HG03520 (cell line): ENCODE data around the gene TRNP1.
"Not testable (repeated sequence)": the region's sequence is repeated elsewhere in the genome, so short reads cannot be mapped to it uniquely, and the experiment has no call there.

ENCODE experiments used
- ATAC-seq: cut with Tn5 transposase; IDR thresholded peaks from one replicate; pipeline ENCODE4 v1.9.1; 2021; ENCODE audit warnings: mild to moderate bottlenecking, moderate library complexity; ENCODE audit not compliant: unreplicated experiment

TRNP1 gene

DNA sequence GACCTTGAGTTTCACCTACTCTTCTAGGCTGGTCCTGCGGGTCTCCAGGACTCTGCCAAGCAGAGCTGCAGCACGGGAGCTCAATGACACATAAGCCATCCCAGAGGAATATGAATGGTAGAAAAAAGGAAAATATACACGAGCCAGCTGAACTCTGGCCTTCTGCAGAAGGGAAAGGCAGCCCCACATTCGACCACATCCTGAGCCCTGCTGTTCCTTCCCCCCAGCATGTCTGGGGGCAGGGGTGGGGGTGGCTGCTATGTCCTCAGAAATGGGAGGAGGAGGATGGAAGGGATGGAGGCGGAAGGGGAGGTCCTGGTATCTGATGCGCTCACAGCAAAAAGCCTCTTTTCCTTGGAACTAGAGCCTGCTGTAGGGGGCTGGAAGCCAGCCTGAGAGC is 21.1 kb upstream of the TRNP1 start:
- ATAC-seq: no peak

DNA sequence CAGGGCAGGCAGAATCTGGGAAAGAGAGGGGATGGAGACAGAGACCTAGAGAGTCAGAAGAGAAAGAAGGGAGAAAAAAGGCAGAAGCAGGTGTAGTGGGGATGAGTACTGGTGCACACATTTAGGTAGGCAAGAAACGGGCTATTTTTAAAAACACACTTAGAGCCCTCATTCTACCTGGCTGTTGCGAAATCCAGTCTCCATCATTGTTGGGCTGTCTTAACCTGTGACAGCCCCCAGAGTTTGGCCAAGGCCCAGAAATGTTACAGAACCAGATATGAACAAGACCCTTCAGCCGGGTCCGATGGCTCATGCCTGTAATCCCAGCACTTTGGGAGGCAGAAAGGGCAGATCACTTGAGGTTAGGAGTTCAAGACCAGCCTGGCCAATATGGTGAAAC is 20.7 kb upstream of the TRNP1 start:
- no peak for ATAC-seq

DNA sequence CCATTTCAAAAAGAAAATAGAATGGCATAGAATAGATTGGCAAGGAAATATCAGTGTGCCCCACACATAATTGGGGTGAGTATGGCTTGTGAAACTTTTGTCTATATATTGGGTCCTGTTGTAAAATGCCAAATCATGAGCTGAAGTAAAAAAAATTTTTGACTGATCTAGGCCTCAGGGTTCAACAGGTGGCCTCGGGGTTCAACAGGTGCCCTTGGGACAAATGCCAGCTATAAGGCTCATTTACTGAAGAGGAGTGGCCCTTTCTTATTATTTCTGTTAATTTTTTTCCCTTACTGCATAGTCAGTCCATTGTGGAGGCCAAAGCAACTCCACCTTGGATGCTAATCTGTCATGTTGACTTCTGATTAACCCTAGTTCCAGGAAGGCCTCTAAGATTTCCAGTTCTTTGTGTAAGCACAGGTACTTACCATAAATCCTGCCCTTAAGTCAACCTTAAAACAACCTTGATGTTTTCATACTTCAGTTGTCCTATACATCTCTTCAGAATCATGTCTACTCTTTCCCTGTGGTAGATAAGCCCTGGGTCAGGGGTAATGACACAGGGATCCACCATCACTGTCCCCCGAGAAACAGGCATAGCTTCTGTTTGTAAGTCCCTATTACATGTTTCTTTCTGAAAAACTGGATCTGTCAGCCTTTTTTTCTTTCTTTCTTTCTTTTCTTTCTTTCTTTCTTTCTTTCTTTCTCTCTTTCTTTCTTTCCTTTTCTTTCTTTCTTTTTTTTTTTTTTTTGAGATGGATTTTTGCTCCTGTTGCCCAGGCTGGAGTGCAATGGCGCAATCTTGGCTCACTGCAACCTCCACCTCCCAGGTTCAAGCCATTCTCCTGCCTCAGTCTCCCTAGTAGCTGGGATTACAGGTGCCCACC is 16.6 kb upstream of the TRNP1 start:
- ATAC-seq: no peak

DNA sequence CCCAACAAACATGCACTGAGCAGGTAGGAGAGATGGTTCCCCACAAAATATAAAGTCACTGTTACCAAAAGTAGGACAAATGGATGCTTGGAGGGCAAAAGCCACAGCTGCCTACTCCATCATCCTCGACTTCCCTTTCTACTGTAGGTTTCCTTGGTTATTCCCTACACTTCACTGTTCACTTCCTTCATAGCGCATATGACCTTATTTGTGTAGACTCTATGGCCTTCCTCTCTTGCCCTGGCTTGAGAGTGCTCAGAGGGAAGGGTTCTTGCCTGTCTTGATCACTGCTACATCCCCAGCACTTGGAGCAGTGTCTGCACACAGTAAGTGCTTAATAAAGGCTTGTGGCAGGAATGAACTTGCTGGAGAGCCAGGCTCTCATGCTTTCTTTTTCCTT is 14.6 kb upstream of the TRNP1 start:
- no peak for ATAC-seq

DNA sequence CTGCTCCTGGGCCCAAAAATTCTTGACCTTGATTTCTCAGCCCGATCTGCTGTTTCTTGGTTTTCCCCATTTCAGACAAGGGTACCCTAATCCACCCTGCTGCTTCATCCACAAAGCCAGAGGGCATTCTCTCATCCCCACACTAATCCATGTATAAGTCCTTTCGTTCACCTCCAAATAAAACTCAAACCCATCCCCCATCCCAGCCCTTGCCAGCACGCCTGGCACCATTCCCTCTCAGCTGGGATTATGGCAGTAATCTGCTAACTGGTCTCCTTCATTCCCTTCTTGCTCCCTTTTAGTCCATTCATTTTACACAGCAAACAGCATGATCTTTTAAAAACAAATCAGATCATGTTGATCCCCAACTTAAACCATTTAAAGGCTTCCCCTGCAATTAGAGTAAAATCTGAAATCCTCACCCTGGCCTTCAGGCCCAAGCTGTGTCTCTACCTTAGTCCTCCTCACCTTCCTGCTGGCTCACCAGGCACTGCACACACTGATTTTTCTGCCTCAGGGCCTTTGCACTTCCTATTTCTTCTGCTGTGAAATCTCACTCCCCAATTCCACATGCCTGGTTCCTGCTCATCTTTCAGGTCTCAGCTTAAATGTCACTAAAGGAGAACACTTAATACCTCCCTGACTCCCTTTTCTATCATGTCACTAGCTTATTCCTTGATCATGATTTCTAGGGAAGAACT is 12.2 kb upstream of the TRNP1 start:
- no peak for ATAC-seq

DNA sequence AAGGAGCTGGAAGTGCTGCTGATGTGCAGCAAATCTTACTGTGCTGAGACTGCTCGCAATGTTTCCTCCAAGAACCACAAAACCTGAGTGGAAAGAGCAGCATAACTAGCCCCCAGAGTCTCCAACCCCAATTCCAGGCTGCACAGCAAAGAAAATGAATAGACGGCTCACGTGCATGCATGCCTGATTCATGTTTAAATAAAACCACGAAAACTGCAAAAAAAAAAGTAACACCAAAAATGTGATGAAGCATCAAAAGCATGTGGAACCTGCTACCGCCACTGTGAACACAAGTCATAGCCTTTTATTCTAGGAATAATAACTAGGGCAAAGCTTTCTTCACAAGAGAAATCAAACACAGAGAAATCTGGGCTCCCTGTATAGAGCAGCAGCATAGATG is 9.6 kb upstream of the TRNP1 start:
- ATAC-seq: no peak

DNA sequence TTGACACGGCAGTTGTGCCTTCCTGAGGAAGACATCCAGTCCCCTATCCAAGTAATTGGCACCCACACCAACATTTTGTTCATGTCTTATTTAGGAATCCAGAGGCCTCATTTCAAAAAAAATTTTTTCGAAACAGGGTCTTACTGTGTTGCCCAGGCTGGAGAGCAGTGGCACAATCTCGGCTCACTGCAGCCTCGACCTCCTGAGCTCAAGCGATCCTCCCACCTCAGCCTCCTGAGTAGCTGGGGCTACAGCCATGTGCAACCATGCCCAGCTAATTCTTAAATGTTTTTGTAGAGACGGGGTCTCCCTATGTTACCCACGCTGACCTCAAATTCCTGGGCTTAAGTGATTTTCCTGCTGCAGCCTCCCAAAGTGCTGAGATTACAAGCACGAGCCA is 9.2 kb upstream of the TRNP1 start:
- no peak for ATAC-seq

DNA sequence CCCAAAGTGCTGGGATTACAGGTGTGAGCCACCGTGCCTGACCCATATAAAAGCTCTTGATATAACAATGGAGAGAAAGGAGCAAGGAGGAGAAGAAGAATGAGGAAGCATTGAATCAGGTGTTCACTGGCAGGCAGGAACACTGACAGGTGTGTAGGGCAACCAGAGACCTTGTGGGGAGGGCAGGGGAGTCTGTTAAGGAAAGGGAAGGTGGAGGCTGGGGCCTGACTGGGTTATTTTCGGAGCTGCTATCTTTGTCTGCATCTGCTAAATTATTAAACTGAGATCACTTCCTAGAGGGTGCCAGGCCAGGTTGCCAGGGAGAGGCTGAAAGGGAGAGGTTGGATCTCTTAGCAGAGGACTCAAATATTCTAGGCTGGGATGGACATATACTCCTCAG is 6.8 kb upstream of the TRNP1 start:
- no peak for ATAC-seq

DNA sequence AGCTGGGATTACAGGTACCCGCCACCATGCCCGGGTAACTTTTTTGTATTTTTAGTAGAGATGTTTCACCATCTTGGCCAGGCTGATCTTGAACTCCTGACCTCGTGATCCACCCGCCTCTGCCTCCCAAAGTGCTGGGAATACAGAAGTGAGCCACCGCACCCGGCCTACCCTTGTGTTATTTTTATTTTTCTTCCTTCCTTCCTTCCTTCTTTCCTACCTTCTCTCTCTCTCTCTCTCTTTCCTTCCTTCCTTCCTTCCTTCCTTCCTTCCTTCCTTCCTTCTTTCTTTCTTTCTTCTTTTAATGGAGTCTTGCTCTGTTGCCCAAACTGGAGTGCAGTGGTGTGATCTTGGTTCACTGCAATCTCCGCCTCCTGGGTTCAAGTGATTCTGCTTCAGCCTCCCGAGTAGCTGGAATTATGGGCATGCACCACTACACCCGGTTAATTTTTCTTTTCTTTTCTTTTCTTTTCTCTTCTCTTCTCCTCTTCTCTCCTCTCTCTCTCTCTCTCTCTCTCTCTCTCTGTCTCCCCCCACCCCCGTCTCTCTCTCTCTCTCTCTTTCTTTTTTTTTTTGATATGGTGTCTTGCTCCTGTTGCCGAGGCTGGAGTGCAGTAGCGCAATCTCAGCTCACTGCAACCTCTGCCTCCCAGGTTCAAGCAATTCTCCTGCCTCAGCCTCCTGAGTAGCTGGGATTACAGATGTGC is 3.9 kb upstream of the TRNP1 start:
- ATAC-seq: not testable (repeated sequence)

DNA sequence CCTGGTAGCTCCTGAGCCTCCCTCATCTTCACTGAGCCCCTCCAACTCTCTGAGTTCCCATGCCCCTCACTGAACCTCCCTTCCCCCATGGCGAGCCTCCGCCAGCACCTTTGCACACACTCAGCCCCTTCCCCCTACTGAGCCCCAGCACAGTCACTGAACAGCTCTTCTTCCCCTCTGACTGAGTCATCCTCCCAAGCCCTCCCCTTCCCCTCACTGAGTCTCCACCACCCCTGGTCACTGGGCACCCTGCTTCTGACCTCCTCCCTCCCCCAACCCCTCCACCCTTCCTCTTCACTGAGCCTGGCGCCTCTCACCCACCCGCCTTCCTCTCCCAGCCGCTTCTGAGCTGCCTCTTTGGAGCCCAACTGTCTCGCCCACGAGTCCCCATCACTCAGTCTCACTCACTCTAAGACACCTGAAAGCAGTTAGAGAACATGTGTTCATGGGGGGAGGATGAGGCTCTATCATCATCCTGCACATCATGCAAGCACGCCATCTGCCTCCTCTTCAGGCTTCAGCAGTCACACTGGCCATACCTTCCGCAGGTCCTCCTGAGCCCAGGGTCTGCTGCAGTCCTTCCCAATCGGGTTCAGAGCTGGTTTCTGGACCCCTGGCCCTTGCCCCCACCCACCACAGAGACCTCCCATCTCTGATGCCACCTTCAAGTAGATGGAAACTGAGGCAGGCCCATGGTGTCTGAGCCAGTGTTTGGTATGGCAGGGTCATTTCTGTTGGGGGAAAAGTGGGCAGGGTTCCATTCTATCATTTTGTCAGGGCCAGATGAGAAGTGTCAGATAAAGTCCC is 2.0 kb upstream of the TRNP1 start:
- ATAC-seq: no peak

DNA sequence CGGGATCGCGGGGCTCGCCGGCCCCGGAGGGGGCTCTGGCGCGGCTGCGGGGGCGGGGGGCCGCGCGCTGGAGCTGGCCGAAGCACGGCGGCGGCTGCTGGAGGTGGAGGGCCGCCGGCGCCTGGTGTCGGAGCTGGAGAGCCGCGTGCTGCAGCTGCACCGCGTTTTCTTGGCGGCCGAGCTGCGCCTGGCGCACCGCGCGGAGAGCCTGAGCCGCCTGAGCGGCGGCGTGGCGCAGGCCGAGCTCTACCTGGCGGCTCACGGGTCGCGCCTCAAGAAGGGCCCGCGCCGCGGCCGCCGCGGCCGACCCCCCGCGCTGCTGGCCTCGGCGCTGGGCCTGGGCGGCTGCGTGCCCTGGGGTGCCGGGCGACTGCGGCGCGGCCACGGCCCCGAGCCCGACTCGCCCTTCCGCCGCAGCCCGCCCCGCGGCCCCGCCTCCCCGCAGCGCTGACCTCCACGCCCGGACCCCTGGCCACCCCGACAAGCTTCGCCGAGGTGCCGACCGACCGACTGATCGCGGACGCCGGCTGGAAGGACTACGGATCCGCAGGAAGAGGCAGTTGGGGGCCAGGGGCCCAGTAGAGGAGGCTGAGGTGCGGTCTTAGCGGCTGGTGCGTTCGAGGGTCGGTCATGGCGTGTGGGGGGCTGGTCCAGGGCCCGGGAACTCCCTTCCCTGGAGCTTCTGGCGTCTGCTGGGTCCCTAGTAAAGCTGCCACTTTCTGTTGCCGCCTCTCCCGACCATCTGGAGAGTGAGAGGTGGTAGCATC is 711 bp downstream of the TRNP1 start:
- ATAC-seq: no peak

DNA sequence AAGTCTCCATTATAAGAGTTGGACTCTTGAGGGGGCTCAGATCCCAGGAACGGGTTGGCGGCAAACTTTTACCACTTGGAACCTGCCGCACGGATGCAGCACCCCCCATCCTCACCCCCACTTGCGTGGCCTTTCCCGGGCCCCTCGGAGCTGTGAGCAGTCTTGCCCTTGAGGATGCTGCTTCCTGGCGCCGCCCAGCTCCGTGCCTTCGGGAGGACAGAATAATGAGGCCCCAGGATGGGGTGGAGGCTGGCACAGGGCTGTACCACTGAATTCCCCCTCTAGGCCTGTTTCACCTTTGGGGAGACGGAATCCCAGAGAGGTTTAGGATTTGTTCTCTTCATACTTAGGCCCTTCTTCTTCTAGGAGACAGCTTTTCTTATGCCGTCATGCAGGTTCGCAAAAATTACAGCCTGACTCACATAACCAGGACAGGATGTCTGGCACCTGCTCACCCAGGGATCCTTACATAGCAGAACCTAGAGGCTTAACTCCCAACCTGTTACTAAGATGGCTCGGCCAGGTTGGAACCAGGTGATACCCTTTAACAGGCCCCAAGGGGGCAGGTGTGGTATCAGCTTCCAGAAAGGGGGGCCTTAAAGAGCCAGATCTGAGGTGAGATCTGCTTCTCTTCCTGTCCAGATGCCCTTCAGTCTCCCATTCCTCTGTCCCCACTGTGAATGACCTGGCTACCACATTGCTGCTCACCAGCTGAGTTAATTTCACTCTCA is 1.5 kb downstream of the TRNP1 start:
- no peak for ATAC-seq

DNA sequence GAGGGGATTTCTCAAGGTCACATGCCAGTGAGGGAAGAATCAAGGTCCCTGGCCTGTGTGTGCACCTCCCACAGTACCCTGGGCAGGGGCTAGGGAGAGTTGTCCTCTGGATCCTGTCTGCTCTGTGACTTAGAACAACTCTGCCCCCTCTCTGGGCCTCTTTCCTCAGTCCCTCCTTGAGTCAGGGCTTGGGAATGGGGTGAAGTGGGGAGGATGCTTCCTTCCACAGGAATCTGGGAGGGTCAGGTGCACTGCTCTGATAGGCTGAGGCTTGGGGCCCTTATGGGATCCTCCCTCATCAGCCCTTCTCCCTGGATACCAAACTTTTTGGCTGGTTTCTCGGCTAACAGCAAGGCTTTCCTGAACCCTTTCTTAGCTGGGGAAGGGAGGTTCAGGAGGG is 2.5 kb downstream of the TRNP1 start:
- no peak for ATAC-seq

DNA sequence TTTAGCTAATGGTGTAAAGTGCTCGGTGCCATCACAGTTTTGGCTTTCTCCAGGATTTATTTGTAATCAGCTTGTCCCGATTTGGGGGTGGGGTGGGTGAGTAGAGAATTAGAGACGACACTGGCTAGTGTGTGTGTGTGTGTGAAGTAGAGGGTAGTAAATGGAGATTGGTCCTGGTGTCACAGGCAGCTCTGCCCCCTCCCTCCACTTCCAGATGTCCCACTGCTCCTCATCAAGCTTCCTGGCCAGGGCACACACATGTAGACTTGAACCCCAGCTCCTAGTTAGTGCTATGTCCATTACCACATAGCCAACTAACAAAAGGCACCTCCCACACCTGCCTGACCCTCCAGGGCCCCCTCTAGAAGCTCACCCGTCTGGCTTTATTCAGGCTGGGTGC is 3.2 kb downstream of the TRNP1 start:
- no peak for ATAC-seq

DNA sequence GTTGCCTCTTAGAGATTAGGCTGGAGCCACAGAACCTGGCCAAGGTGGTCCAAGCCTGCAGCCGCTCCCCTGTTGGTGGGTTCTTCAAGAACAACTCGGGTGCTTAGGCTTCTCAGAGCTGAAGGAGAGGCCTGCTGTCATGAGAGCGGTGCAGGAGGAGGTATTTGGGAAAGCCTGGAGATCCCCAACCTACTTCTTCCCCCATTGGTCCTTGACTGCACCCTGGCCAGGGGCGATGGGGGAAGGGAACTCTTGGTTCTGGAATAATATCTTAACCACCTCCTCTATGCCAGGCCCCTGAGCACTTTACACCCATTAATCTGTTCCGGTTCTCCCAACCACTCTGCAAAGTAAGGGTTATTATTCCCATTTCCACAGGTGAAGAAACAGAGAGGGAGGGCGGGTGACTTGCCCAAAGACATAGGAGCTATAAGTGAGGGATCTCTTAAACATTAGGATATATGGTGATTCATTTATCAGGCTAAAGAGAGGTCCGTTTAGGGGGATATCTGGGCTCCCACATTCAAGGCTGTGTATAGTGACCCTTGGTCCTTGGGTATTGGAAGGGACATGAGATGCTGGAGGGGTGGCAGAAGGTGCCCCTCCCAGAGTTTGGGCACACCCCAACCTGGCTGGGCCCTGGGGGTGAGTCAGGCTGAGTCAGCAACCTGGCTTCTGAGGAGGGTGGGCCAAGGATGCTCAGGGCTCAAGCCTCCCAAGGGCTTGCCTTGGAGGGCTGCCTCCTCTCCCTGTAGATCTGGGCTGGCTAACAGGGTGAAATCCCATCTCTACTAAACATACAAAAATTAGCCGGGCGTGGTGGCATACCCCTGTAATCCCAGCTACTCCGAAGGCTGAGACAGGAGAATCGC is 5.2 kb downstream of the TRNP1 start:
- ATAC-seq: no peak

DNA sequence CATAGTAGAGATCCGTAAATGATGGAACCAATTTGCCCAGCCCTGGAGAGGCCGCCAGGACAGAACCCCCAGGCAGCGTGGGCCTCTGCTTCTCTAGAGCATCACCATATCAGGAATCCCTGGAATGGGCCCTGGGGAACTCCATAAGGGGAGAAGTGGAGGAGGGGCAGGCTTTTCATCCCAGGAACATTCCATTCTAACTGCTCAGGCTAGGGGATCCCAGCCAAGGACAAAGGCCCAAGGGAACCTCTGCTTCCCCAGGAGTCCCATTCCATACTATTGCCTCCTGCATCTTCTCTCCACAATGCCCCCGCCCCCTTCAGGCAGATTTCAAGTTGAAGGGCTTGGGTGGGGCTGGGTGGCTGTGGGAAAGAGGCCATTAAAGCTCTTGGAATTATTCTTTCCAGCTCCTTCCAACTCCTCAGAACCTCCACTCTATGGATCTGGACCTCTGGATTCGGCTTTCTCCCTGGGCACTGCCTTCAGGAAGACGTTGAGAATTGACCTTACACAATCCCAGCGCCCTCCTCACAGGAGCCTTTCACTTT is 6.0 kb downstream of the TRNP1 start:
- ATAC-seq: no peak

DNA sequence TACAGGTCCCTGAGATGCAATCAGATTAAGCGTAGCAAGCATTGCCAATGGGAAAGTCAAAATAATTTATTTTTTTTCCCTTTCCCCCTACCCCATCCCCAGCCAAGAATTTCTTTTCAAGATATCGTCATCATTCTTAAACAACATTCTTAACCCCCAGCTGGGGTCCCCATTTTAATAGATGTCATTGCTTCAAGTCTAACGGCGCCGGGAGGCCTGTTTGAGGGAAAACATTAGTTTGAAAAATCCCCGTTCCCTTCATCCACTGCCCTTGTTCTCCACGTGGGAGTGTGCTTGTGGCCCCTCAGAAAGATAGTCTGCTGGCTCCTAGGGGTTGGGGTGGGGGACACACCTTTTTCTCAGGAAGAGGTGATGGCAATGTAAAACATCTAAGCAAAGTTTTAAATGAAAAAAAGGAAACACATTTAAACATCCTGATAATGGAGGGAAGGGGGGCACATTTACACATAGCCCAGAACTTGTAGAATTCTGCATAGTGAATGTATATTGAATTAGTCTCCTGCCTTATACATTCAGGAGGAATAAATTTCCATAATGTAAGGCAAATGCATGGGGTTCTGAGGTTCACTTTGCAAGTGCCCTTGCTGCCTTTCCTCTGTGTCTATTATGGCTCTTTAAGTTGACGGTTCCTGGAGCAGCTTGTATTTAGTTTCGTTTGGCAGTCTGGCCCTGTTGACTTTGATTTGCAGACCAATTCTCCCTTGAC is 6.8 kb downstream of the TRNP1 start:
- no peak for ATAC-seq
